CD4-positive, alpha-beta T cell treated with Interleukin-6 at 100 ng/mL for 8 hours (primary cell): ENCODE results near the gene KLF13.
A peak's percentile ranks its signal among the peaks of the same experiment; 100 is the strongest.

Experiments
- DNase-seq: peaks from one replicate; pipeline ENCODE4 v3.0.0-alpha.2; 2020; ENCODE audit warnings: mixed read lengths, low spot score

KLF13 gene

GRCh38 chr15:31365032-31365654, 38.5 kb downstream of the KLF13 start:
- no peak for DNase-seq

- peak; percentile 83 for DNase-seq
Measured at GRCh38 chr15:31365655-31366127, 39.1 kb downstream of the KLF13 start.

- no peak for DNase-seq
Measured at GRCh38 chr15:31366169-31366734, 39.6 kb downstream of the KLF13 start.

- no peak for DNase-seq
Measured at GRCh38 chr15:31367021-31367729, 40.5 kb downstream of the KLF13 start.

GRCh38 chr15:31367730-31368344, 41.2 kb downstream of the KLF13 start:
- no peak for DNase-seq

GRCh38 chr15:31369727-31370126, 43.1 kb downstream of the KLF13 start:
- DNase-seq = no peak

GRCh38 chr15:31371520-31372240, 45.0 kb downstream of the KLF13 start:
- no peak for DNase-seq

- DNase-seq = no peak
Measured at GRCh38 chr15:31372635-31373091, 46.0 kb downstream of the KLF13 start.

GRCh38 chr15:31373096-31373865, 46.6 kb downstream of the KLF13 start:
- DNase-seq = no peak

GRCh38 chr15:31373970-31374369, 47.3 kb downstream of the KLF13 start:
- no peak for DNase-seq

GRCh38 chr15:31374489-31374888, 47.9 kb downstream of the KLF13 start:
- no peak for DNase-seq

GRCh38 chr15:31374986-31375385, 48.4 kb downstream of the KLF13 start:
- DNase-seq = no peak

- no peak for DNase-seq
Measured at GRCh38 chr15:31375772-31376171, 49.1 kb downstream of the KLF13 start.

- DNase-seq = no peak
Measured at GRCh38 chr15:31376511-31376910, 49.9 kb downstream of the KLF13 start.

GRCh38 chr15:31377030-31377429, 50.4 kb downstream of the KLF13 start:
- no peak for DNase-seq

- no peak for DNase-seq
Measured at GRCh38 chr15:31378363-31378903, 51.8 kb downstream of the KLF13 start.

- no peak for DNase-seq
Measured at GRCh38 chr15:31379042-31379441, 52.4 kb downstream of the KLF13 start.

- no peak for DNase-seq
Measured at GRCh38 chr15:31379577-31379976, 52.9 kb downstream of the KLF13 start.

GRCh38 chr15:31381801-31382712, 55.4 kb downstream of the KLF13 start:
- DNase-seq = no peak

- DNase-seq = no peak
Measured at GRCh38 chr15:31382713-31383045, 56.0 kb downstream of the KLF13 start.
